ENCODE data around the gene ATMIN. TPM values are rescaled to one million over a fixed set of nuclear protein-coding genes. Genes with fewer than 3 reads are reported as not detected.

Gene ATMIN
- total and polyA plus RNA-seq, 2 of the 13 experiments (the other 11 are each of a cell fraction or from before 2014, with no cell fraction given) = 34.6 to 60.4 TPM

DNA sequence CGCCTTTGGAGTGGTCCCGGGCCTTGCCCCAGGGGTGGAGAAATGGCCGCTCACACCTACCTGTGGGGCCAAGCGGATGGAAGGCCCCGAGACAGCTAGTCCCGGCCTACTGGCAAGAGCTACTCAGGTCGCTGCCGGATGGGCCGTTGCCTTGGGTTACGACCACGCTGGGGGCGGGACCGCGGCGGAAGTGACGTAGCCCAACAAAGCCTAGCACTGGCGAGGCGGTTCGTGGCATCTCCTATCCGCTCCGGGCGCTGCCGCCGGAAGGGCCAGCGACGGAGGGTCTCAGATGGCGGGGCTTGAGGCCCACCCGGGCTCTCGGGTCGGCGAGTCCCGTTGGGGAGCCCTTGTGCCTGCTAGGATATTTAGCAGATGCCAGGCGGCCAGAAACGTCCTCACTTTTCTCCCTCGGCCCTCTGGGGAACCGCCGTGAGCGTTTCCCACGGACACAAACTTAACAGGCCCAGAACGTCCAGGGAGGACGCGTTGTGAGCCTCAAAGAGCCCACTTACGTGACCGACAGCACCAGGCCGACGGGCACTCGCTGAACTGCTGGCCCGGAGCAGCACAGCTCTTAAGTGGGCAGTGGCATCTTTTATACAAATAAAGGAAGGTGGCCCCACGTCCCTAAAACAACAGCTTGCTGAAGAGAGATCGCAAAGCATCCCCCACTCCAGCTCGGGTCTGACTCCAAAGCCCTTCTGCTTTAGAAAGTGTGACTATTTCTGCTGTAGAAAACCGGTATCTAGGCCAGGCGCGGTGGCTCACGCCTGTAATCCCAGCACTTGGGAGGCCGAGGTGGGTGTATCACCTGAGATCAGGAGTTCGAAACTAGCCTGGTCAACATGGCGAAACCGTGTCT lies 41.7 kb downstream of the ATMIN start, which contains the start of gene C16orf46 (continued):
- TF ChIP-seq DZIP1 (CRISPR knock-in tag; IDR thresholded peaks at IDR 0.05) = no peak
- no peak for TF ChIP-seq ATF6 (CRISPR knock-in tag; conservative IDR thresholded peaks at IDR 0.05)
- no peak for TF ChIP-seq CEBPB (IDR thresholded peaks at IDR 0.05; ENCODE audit: borderline replicate concordance, low read depth, low read length)
- TF ChIP-seq, protein P1, sequence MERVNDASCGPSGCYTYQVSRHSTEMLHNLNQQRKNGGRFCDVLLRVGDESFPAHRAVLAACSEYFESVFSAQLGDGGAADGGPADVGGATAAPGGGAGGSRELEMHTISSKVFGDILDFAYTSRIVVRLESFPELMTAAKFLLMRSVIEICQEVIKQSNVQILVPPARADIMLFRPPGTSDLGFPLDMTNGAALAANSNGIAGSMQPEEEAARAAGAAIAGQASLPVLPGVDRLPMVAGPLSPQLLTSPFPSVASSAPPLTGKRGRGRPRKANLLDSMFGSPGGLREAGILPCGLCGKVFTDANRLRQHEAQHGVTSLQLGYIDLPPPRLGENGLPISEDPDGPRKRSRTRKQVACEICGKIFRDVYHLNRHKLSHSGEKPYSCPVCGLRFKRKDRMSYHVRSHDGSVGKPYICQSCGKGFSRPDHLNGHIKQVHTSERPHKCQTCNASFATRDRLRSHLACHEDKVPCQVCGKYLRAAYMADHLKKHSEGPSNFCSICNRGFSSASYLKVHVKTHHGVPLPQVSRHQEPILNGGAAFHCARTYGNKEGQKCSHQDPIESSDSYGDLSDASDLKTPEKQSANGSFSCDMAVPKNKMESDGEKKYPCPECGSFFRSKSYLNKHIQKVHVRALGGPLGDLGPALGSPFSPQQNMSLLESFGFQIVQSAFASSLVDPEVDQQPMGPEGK (CRISPR knock-in tag; IDR thresholded peaks at IDR 0.05) = peak; percentile 28; the same call in 1 of the 2 replicates
- TF ChIP-seq ZBTB21 (CRISPR knock-in tag; IDR thresholded peaks at IDR 0.05) = 0 out of 2 replicates have a peak, but pooled peaks have one; percentile 48
- TF ChIP-seq TBP (CRISPR knock-in tag; IDR thresholded peaks at IDR 0.05) = no peak
- peak; percentile 88; the same call in 1 of the 2 replicates for TF ChIP-seq ZNF317 (CRISPR knock-in tag; IDR thresholded peaks at IDR 0.05)
- no peak for TF ChIP-seq MATR3 (CRISPR knock-in tag; IDR thresholded peaks at IDR 0.05)
- peak; percentile 96 for TF ChIP-seq CREB1 (IDR thresholded peaks at IDR 0.05)
- TF ChIP-seq CREB1 (CRISPR knock-in tag; IDR thresholded peaks at IDR 0.05) = peak; percentile 98
- TF ChIP-seq KDM4B (CRISPR knock-in tag; IDR thresholded peaks at IDR 0.05) = no peak
- no peak for TF ChIP-seq ELF4 (CRISPR knock-in tag; IDR thresholded peaks at IDR 0.05; ENCODE audit: borderline replicate concordance)
- TF ChIP-seq SCMH1 (CRISPR knock-in tag; IDR thresholded peaks at IDR 0.05; ENCODE audit: borderline replicate concordance) = no peak
- no peak; the same call in 1 of the 2 replicates for TF ChIP-seq ZBTB20 (CRISPR knock-in tag; IDR thresholded peaks at IDR 0.05; ENCODE audit: borderline replicate concordance, low read depth)
- no peak for TF ChIP-seq ZBTB1 (CRISPR knock-in tag; IDR thresholded peaks at IDR 0.05; ENCODE audit: borderline replicate concordance)
- 0 out of 2 replicates have a peak, but pooled peaks have one; percentile 22 for TF ChIP-seq CERS6 (CRISPR knock-in tag; IDR thresholded peaks at IDR 0.05)
- TF ChIP-seq NPAS2 (CRISPR knock-in tag; IDR thresholded peaks at IDR 0.05; ENCODE audit: borderline replicate concordance) = no peak
- TF ChIP-seq ZNF780A (CRISPR knock-in tag; IDR thresholded peaks at IDR 0.05) = no peak
- TF ChIP-seq NFIB (CRISPR knock-in tag; IDR thresholded peaks at IDR 0.05; ENCODE audit: borderline replicate concordance) = no peak
- 0 out of 2 replicates have a peak, but pooled peaks have one; percentile 30 for TF ChIP-seq ZNF83 (CRISPR knock-in tag; IDR thresholded peaks at IDR 0.05; ENCODE audit: borderline replicate concordance)
